GM19324 (cell line): ENCODE data around the gene TXNDC11.

ENCODE experiments used
- ATAC-seq: cut with Tn5 transposase; IDR thresholded peaks from one replicate; pipeline ENCODE4 v1.9.1; 2021; ENCODE audit warnings: mild to moderate bottlenecking, moderate library complexity; ENCODE audit not compliant: unreplicated experiment, low FRiP score

Gene TXNDC11

GRCh38 chr16:11666103-11667055 lies 76.3 kb downstream of the TXNDC11 start:
- no peak for ATAC-seq

- ATAC-seq: no peak
Measured at GRCh38 chr16:11665071-11665491, 77.6 kb downstream of the TXNDC11 start.

GRCh38 chr16:11662582-11662981 lies 80.1 kb downstream of the TXNDC11 start:
- no peak for ATAC-seq

GRCh38 chr16:11660565-11660964 lies 82.1 kb downstream of the TXNDC11 start:
- ATAC-seq: no peak

GRCh38 chr16:11658896-11659708 lies 83.6 kb downstream of the TXNDC11 start:
- no peak for ATAC-seq

- no peak for ATAC-seq
Measured at GRCh38 chr16:11657556-11657955, 85.1 kb downstream of the TXNDC11 start.

GRCh38 chr16:11655655-11656054 lies 87.0 kb downstream of the TXNDC11 start:
- no peak for ATAC-seq

GRCh38 chr16:11651796-11652195 lies 90.9 kb downstream of the TXNDC11 start:
- no peak for ATAC-seq

- ATAC-seq: no peak
Measured at GRCh38 chr16:11650641-11651591, 91.7 kb downstream of the TXNDC11 start.

- ATAC-seq: no peak
Measured at GRCh38 chr16:11649276-11649675, 93.4 kb downstream of the TXNDC11 start.

GRCh38 chr16:11642765-11643116 lies 99.9 kb downstream of the TXNDC11 start:
- no peak for ATAC-seq

- ATAC-seq: no peak
Measured at GRCh38 chr16:11640987-11641817, 101.5 kb downstream of the TXNDC11 start.

GRCh38 chr16:11639925-11640899 lies 102.4 kb downstream of the TXNDC11 start:
- ATAC-seq: no peak

GRCh38 chr16:11639008-11639562 lies 103.6 kb downstream of the TXNDC11 start:
- ATAC-seq: no peak

- ATAC-seq: no peak
Measured at GRCh38 chr16:11638140-11638539, 104.5 kb downstream of the TXNDC11 start.

GRCh38 chr16:11637320-11637719 lies 105.3 kb downstream of the TXNDC11 start:
- ATAC-seq: no peak

GRCh38 chr16:11636172-11636721 lies 106.4 kb downstream of the TXNDC11 start:
- ATAC-seq: no peak

- no peak for ATAC-seq
Measured at GRCh38 chr16:11635679-11636171, 106.9 kb downstream of the TXNDC11 start.
